Measurements from ENCODE around the gene NOTCH3.
A peak's percentile ranks its signal among the peaks of the same experiment; 100 is the strongest.

Gene NOTCH3

DNA sequence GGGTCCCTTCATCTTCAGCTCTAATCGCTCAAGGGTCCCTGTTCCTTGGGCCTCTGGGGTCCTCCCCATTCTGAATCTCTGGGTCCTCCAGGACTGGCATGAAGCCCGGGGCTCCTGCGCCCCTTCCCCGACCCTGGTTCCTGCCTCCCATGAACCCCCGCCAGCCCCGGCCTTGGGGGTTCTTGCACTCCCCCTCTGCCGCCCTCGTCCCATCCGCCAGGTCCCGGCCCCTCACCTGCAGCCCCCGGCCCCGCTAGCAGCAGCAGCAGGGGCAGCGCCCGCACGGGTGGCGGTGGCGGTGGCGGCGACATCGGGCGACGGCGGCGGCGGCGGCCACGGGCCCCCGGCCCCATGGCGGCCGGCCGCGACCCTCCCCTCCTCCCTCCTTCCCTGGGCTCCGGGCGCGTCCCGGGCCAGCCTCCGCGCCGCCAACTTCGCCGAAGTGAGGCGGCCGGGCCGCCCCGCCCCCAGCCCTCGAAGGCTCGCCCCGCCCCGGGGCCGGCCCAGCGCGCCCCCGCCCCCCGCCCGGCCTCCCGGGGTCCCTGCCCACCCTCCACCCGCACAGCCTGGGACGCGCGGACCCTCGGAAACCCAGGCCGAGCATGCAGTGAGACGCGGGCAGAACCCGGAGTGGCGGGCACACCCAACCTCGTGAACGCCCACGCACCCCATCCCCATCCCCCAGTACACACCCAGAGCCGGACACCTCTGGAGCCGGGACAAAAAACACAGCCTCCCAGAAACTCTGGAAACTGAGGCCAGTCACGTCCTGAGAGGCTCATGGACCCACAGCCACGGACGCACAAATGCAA is at the start of gene NOTCH3:
Gene NOTCH3 (minus strand): TSS at position 443 of the 812 bp plus-strand sequence. CDS start 90 bp downstream, at position 353.
- DNase-seq = peak; percentile 57

DNA sequence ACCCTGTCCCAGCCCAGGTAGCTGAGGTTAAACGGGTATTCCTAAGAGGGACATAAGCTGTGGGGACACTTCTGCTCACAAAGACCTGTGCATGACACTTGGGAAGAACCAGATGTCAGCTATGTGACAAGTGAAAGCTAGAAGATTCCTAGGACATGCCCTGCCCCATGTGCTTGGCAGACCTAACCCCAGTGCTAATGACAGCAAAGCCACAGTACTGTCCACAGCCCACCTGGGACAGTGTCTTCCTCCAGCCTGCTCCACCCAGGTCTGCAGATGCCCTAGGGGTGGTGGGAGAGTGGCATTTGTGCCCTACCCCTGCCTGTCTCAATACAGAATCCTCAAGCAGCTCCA is 49.8 kb upstream of the NOTCH3 start:
- no peak for DNase-seq

DNA sequence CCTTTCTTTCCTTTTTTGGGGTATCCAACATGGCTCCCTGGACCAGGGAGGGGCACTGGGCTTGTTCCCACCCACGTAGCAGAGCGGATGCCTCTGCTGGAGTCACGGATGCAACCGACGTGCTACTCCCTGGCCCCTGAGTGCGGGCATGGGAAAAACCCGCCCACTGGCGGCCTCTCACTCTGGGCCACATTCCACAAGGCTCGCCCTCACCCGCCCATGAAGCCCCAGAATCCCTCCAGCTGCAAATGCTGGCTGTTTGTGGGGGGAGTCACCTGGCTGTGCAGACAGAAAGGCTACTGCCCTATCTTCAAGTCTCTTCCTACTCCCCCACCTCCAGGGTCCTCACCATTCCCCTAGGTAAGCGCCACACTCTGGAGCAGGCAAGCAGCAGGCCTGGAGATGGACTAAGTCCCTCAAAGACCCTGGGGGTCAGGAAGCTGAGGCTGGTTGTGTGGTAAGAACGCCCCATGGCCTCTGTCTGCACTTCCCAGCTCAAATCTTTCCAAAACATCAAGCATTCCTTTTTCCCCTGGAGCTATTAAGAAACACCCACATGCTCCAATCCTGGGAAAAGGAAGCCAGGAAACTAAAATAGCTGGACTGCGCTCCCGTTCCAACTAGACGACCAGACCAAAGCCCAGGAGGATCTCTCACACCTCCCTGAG is 49.3 kb upstream of the NOTCH3 start:
- peak; percentile 89 for DNase-seq

- DNase-seq = no peak
These were observed 48.7 kb upstream of the NOTCH3 start for GRCh38 chr19:15249528-15249874.

GRCh38 chr19:15248648-15249527 is 48.1 kb upstream of the NOTCH3 start:
- peak; percentile 83 for DNase-seq

- DNase-seq = no peak
These were observed 47.3 kb upstream of the NOTCH3 start for GRCh38 chr19:15248106-15248505.

DNA sequence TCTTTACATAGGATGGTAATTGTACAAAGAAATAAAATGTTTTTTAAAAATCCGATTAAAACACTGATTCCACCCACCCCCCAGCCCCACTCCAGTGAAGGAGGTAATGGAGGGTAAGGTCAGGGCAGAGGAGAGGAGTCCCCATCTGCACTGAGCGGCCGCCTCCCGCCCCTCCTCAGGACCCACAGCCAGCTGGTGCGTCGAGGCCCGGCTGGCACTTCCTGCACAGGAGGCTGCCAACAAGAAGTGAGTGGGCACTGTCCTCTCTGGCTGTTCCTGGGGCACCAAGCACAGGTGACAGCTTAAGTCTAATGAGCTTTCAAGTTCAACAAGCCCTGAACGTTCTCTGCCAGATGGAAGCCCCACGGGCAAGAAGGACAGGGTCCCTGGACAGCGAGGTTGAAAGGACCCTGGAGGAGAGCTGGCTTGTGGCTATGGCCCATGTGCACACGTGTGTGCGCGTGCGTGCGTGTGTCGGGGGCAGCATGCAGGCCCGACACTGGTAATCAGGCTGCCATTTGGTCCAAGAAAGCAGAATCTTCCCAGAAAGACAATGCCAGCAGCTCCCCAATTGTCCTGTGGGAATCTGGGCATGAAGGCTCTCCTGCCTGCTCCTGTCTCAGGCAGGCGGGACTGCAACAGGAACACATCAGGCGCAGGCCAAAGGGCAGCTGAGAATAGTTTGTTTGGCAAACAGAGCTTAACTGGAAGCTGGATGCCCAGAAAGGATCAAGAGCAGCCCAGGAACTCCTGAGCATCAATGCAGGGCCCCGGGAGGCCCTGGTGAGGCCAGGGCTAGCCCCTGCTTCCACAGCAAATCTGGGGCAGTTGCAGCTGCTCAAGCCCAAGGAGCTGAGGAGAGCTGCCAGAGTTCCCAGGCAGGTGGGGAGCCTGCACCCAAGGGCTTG is 46.6 kb upstream of the NOTCH3 start:
- DNase-seq = no peak

DNA sequence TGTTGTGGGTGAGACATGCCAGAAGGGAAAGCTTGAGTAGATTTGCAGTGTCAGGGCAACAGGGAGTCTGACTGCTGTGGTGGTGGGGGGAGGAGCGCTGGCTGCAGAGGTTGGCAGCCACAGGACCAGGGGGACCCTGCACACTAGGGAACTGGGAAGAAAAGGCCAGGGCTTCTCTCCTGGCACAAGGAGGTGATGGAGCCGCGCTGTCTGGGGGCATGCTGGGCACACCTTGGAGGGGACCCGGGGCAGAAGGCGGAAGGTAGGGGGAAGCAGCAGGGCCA is 45.3 kb upstream of the NOTCH3 start:
- DNase-seq = no peak

GRCh38 chr19:15245370-15246197 is 44.8 kb upstream of the NOTCH3 start:
- DNase-seq = no peak

- DNase-seq = no peak
These were observed 44.0 kb upstream of the NOTCH3 start for GRCh38 chr19:15244808-15245207.

DNA sequence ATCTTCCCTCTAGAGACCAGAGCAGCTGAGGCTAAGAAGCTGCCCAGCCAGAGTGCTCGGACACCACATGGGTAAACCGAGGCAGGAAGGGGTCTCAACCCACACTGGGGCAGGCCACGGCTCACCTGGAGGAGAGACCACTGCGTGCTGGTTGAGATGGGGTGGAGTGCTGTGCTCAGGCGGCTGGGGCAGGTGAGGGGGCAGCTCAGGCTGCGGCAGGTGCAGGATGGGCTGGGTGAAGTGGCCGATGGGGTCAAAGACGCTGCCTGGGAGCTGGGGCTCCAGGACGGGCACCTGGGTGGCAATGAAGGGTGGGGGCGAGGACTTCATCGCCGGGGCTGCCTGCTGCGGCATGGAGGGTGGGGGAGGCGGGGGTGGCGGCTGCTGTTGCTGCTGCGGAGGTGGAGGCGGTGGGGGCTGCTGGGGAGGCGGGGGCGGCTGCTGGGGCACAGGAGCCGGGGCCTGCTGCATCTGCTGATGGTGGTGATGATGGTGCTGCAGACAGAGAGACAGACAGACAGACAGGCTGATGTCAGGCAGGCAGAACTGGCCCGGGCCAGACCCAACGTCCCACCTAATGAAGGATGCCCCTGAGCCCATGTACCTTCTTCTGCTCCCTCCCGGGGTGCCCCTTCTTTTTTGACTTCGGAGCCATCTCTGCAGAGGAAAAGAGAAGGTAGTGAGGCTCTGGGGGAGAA is 43.5 kb upstream of the NOTCH3 start:
- no peak for DNase-seq

GRCh38 chr19:15243236-15243957 is 42.6 kb upstream of the NOTCH3 start:
- no peak for DNase-seq

DNA sequence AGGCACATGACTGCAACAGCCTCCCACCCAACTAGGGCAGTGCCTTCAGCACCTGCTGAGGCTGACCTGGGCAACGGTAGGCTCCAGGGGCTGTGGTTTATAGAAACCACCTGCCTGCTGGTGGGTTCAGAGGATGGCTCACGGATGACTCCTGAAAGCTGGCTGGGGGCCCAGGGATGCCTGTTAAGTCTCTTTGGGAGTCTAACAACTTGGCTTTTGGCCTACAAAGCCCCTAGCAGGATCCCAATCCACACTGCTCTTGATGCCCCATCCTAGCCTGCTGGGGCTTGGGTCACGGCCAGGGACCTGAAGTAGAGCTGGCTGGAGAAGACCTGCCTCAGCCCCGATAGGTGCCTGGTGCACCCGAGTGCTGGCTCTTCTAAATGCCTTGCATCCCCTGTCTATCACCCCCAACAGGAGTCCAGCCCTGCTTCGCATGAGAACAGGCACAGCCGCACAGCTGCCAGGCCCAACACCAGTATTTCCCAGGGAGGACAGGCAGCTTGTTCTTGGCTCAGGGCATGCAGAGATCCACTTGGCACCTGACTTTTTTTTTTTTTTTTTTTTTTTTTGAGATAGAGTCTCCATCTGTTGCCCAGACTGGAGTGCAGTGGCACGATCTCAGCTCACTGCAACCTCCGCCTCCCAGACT is 40.6 kb upstream of the NOTCH3 start:
- no peak for DNase-seq

GRCh38 chr19:15240515-15240914 is 39.7 kb upstream of the NOTCH3 start:
- DNase-seq = peak; percentile 62

GRCh38 chr19:15239337-15239949 is 38.6 kb upstream of the NOTCH3 start:
- no peak for DNase-seq

DNA sequence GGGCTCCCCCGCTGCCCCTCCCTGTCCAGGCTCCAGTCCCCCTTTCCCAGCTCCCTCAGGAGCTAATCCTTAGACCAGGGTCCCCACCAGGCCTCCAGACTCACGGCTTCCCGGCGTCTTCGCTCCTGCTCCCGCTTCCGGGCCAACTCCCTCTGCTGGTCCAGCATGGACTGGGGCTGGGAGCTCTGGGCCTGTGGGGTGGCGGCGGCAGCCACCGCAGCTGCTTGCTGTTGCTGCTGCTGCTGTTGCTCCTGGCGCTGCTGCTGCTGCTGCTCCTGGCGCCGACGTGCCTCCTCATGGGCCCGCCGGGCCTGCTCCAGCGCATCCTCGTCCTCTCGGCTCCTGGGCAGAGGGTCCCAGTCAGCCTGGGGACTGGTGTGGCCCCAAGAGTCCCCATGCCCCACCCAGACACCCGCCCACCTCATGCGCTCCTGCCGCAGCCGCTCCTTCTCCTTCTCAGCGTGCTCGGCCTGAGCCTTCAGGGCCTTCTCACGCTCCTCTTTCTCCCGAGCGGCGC is 37.9 kb upstream of the NOTCH3 start:
- no peak for DNase-seq

- DNase-seq = no peak
These were observed 37.2 kb upstream of the NOTCH3 start for GRCh38 chr19:15237759-15238638.

DNA sequence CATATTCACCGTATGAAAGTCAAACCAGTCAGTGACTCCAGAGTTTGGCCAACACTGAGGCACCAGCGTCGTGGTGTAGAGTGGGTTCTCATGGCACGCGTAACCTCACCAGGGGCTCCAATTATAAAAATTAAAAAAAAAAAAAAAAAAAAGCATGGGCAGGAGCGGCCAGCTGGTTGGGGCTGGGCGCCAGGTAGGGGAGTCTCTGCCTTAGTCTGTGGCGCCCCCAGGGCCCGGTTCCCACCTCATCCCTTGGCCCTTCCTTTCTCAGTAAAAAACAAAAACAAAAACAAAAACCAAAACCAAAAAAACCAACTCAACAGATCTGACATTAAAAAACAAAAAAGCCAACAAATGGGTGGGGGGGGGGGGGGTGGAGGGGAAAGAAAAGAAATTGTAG is 36.1 kb upstream of the NOTCH3 start:
- no peak for DNase-seq
